Body of pancreas (tissue), 4 donors: Measurements from ENCODE around the gene ZCCHC18.

ENCODE experiments used
- POLR2A ChIP-seq, 3 donors: fragments of 450-650 bp; IDR thresholded peaks; one replicate each; pipeline ENCODE4 v1.6.1; 2016; ENCODE audit warnings: antibody characterized with exemption in 3 of 3, mild to moderate bottlenecking in 2 of 3
- TF ChIP-seq, protein P1 (sequence below), 7 experiments: fragments of 450-650 bp in 4 of 7; fragments of 200-600 bp in 3 of 7; sonication (generic) in 3 of 7; IDR thresholded peaks; one replicate each; pipeline ENCODE4 v1.5.1; 2016 to 2019; ENCODE audit warnings: antibody characterized with exemption in 7 of 7

DNA sequence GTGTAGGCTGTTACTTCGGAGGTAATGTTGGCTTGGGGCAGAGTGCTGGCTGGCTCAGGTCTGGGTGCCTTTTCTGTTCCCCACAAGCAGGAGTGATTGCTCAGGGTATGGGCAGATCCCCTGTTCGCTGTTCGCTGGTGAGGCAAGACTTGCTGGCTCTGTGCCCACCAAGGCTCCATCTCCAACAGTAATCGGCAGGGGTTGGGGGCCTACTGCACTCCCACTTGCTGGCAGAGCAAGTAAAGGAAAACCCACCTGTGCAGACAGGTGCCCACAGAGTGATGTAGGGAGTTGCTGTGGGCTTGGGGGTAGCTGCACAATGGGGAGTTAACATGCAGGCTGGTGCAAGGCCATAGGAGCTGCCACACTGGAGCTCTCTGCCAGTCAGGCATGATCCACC lies 28.3 kb upstream of the ZCCHC18 start:
- TF ChIP-seq, protein P1, sequence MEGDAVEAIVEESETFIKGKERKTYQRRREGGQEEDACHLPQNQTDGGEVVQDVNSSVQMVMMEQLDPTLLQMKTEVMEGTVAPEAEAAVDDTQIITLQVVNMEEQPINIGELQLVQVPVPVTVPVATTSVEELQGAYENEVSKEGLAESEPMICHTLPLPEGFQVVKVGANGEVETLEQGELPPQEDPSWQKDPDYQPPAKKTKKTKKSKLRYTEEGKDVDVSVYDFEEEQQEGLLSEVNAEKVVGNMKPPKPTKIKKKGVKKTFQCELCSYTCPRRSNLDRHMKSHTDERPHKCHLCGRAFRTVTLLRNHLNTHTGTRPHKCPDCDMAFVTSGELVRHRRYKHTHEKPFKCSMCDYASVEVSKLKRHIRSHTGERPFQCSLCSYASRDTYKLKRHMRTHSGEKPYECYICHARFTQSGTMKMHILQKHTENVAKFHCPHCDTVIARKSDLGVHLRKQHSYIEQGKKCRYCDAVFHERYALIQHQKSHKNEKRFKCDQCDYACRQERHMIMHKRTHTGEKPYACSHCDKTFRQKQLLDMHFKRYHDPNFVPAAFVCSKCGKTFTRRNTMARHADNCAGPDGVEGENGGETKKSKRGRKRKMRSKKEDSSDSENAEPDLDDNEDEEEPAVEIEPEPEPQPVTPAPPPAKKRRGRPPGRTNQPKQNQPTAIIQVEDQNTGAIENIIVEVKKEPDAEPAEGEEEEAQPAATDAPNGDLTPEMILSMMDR (IDR thresholded peaks at IDR 0.05): no peak
- no peak for TF ChIP-seq POLR2A (IDR thresholded peaks at IDR 0.05)
